Measurements from ENCODE around the gene BMPER.

DNA sequence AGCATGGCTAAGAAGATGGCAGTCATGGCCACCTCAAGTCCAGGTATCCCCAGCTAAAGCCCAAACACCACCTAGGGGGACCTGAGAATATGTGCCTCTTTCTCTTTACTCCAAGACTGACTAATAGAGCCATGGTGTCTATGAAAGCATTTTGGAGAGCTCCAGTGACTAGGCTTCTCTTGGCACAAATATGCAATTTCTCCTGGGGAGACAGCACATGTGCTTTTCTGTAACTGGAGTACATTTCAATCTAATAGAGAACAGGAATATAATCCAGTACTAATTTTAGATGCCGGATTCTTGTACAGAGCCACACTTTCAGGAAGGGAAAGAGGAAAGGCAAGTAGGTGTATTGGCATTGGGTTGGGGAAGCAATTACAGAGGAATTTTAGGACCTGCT is 260.1 kb downstream of the BMPER start:
- TF ChIP-seq, protein P1, sequence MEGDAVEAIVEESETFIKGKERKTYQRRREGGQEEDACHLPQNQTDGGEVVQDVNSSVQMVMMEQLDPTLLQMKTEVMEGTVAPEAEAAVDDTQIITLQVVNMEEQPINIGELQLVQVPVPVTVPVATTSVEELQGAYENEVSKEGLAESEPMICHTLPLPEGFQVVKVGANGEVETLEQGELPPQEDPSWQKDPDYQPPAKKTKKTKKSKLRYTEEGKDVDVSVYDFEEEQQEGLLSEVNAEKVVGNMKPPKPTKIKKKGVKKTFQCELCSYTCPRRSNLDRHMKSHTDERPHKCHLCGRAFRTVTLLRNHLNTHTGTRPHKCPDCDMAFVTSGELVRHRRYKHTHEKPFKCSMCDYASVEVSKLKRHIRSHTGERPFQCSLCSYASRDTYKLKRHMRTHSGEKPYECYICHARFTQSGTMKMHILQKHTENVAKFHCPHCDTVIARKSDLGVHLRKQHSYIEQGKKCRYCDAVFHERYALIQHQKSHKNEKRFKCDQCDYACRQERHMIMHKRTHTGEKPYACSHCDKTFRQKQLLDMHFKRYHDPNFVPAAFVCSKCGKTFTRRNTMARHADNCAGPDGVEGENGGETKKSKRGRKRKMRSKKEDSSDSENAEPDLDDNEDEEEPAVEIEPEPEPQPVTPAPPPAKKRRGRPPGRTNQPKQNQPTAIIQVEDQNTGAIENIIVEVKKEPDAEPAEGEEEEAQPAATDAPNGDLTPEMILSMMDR (IDR thresholded peaks at IDR 0.05; ENCODE audit: insufficient read depth, low read length, poor library complexity, severe bottlenecking) = no peak
- no peak for TF ChIP-seq EZH2phosphoT487 (conservative IDR thresholded peaks at IDR 0.05; ENCODE audit: low read length)
